HEK293 (cell line): ENCODE data around the gene TAP2.

Experiments
- CTCF ChIA-PET: fragments of 350-600 bp; formaldehyde crosslinking; extraction: SDS; loops from one replicate; lab custom pipeline; 2021; ENCODE audit warnings: antibody characterized with exemption; lab: Yijun Ruan, JAX
- POLR2A ChIA-PET: fragments of 300-600 bp; formaldehyde crosslinking; extraction: SDS; loops from one replicate; lab custom pipeline; 2020; ENCODE audit warnings: antibody characterized with exemption, inconsistent platforms; lab: Yijun Ruan, JAX
- H3K27ac ChIP-seq: fragments of 200-500 bp; sonication (Bioruptor generic); 2 replicates; pipeline ENCODE4 v1.5.1; 2014; ENCODE audit warnings: low read depth, low read length, control low read depth, inconsistent platforms; ENCODE audit errors: extremely low read depth
- H3K36me3 ChIP-seq, 2 experiments: fragments of 200-500 bp in 1 of 2; sonication (Bioruptor generic) in 1 of 2; 1 replicate in 1 of 2; 2 replicates in 1 of 2; pipeline ENCODE4 v1.5.1; 2014 to 2017; ENCODE audit warnings: inconsistent platforms in 2 of 2, low read length in 2 of 2; ENCODE audit not compliant: control insufficient read depth in 2 of 2, insufficient read depth in 1 of 2
- H3K4me1 ChIP-seq: fragments of 200-500 bp; sonication (Bioruptor generic); 2 replicates; pipeline ENCODE4 v1.5.1; 2014; ENCODE audit warnings: mild to moderate bottlenecking, low read length, inconsistent platforms; ENCODE audit not compliant: control insufficient read depth, insufficient read depth
- H3K4me3 ChIP-seq: 2 replicates; pipeline ENCODE4 v1.5.1; 2011; ENCODE audit warnings: low read depth, mild to moderate bottlenecking, control low read depth, low read length, moderate library complexity
- H3K9me3 ChIP-seq: fragments of 200-500 bp; sonication (Bioruptor generic); 2 replicates; pipeline ENCODE4 v1.5.1; 2014; ENCODE audit warnings: low read depth, low read length, inconsistent platforms; ENCODE audit not compliant: control insufficient read depth, insufficient read depth
- GLI2 ChIP-seq: fragments of 450-650 bp; formaldehyde crosslinking; IDR thresholded peaks from 2 replicates; pipeline ENCODE4; 2017; ENCODE audit warnings: missing biosample characterization, missing genetic modification characterization, low read depth, borderline replicate concordance
- GLIS1 ChIP-seq: fragments of 450-650 bp; formaldehyde crosslinking; IDR thresholded peaks from 2 replicates; pipeline ENCODE4 v1.5.1; 2016; ENCODE audit warnings: missing biosample characterization, missing genetic modification characterization
- GLIS2 ChIP-seq: fragments of 450-650 bp; formaldehyde crosslinking; IDR thresholded peaks from 2 replicates; pipeline ENCODE4 v1.5.1; 2016; ENCODE audit warnings: missing biosample characterization, missing genetic modification characterization
- KLF1 ChIP-seq: fragments of 450-650 bp; formaldehyde crosslinking; IDR thresholded peaks from 2 replicates; pipeline ENCODE4 v1.5.1; 2016; ENCODE audit warnings: missing biosample characterization, missing genetic modification characterization
- KLF9 ChIP-seq: fragments of 450-650 bp; formaldehyde crosslinking; IDR thresholded peaks from 2 replicates; pipeline ENCODE4 v1.5.1; 2016; ENCODE audit warnings: missing biosample characterization, missing genetic modification characterization, low read depth
- SP7 ChIP-seq: fragments of 450-650 bp; formaldehyde crosslinking; IDR thresholded peaks from 2 replicates; pipeline ENCODE4 v1.5.1; 2016; ENCODE audit warnings: missing biosample characterization, missing genetic modification characterization
- ZBTB20 ChIP-seq: fragments of 450-650 bp; formaldehyde crosslinking; IDR thresholded peaks from 2 replicates; pipeline ENCODE4 v1.5.1; 2016; ENCODE audit warnings: missing biosample characterization, missing genetic modification characterization
- ZBTB48 ChIP-seq: fragments of 450-650 bp; formaldehyde crosslinking; IDR thresholded peaks from 2 replicates; pipeline ENCODE4 v1.5.1; 2016; ENCODE audit warnings: missing biosample characterization, missing genetic modification characterization
- ZIC2 ChIP-seq: fragments of 450-650 bp; formaldehyde crosslinking; IDR thresholded peaks from 2 replicates; pipeline ENCODE4 v1.5.1; 2016; ENCODE audit warnings: missing biosample characterization, missing genetic modification characterization
- ZNF148 ChIP-seq: fragments of 450-650 bp; formaldehyde crosslinking; IDR thresholded peaks from 2 replicates; pipeline ENCODE4 v1.5.0; 2017; ENCODE audit warnings: missing biosample characterization, missing genetic modification characterization, borderline replicate concordance
- ZNF324 ChIP-seq: fragments of 450-650 bp; formaldehyde crosslinking; IDR thresholded peaks from 2 replicates; pipeline ENCODE4 v1.5.1; 2016; ENCODE audit warnings: missing biosample characterization, missing genetic modification characterization
- ZNF404 ChIP-seq: fragments of 450-650 bp; formaldehyde crosslinking; IDR thresholded peaks from 2 replicates; pipeline ENCODE4 v1.5.1; 2017; ENCODE audit warnings: missing biosample characterization, missing genetic modification characterization
- ZNF426 ChIP-seq: fragments of 450-650 bp; formaldehyde crosslinking; IDR thresholded peaks from 2 replicates; pipeline ENCODE4 v1.5.1; 2017; ENCODE audit warnings: missing biosample characterization, missing genetic modification characterization, mild to moderate bottlenecking, inconsistent platforms, moderate library complexity
- ZNF561 ChIP-seq: fragments of 450-650 bp; IDR thresholded peaks from 2 replicates; pipeline ENCODE4 v1.5.1; 2018; ENCODE audit warnings: missing biosample characterization, missing genetic modification characterization, borderline replicate concordance
- ZNF639 ChIP-seq: fragments of 450-650 bp; formaldehyde crosslinking; IDR thresholded peaks from 2 replicates; pipeline ENCODE4 v1.5.1; 2016; ENCODE audit warnings: missing biosample characterization, missing genetic modification characterization
- ZNF76 ChIP-seq: fragments of 450-650 bp; formaldehyde crosslinking; IDR thresholded peaks from 2 replicates; pipeline ENCODE4; 2016; ENCODE audit warnings: low read depth, missing biosample characterization, missing genetic modification characterization, borderline replicate concordance
- ZNF777 ChIP-seq: fragments of 450-650 bp; formaldehyde crosslinking; IDR thresholded peaks from 2 replicates; pipeline ENCODE4 v1.5.1; 2017; ENCODE audit warnings: missing biosample characterization, missing genetic modification characterization, borderline replicate concordance
- TF ChIP-seq, protein P1 (sequence below): fragments of 450-650 bp; formaldehyde crosslinking; IDR thresholded peaks from 2 replicates; pipeline ENCODE4 v1.5.1; 2017; ENCODE audit warnings: missing biosample characterization, missing genetic modification characterization
- TF ChIP-seq, protein P2 (sequence below): fragments of 450-650 bp; formaldehyde crosslinking; IDR thresholded peaks from 2 replicates; pipeline ENCODE4 v1.5.1; 2016; ENCODE audit warnings: missing biosample characterization, missing genetic modification characterization
- TF ChIP-seq, protein P3 (sequence below): fragments of 450-650 bp; formaldehyde crosslinking; IDR thresholded peaks from 2 replicates; pipeline ENCODE4 v1.5.1; 2016; ENCODE audit warnings: missing biosample characterization, missing genetic modification characterization, borderline replicate concordance
- TF ChIP-seq, protein P4 (sequence below): fragments of 450-650 bp; formaldehyde crosslinking; IDR thresholded peaks from 2 replicates; pipeline ENCODE4 v1.5.1; 2016; ENCODE audit warnings: missing biosample characterization, missing genetic modification characterization

Gene TAP2

GRCh38 chr6:32839356-32839755 is 817 bp upstream of the TAP2 start:
- Histone ChIP-seq H3K9me3 (no peaks in the 10 kb centered on the region), H3K36me3 (peaks cover 0 to 15% of the 10 kb centered on the region in 2 experiments; a peak in 1 of 3 replicates), H3K4me1 (0 out of 2 replicates have a peak, but pooled peaks cover 3% of the 10 kb centered on the region), H3K27ac (no peak overlapping the region), H3K4me3 (no peak overlapping the region)
- ChIA-PET CTCF (interaction anchor here (0.6 to 6.7 kb wide), 40 partner anchors 8 to 585 kb away, joined by 3 to 355 read pairs (median 6); partner anchors contain the start of genes HLA-DMA, HLA-DMB, HLA-DQB2 and PSMB9), POLR2A (interaction anchor here (1.5 to 3.5 kb wide), 8 partner anchors 12 to 145 kb away, joined by 9 to 83 read pairs (median 16); partner anchors contain the start of genes PSMB9 and TAP1)
- TF ChIP-seq, protein P1, sequence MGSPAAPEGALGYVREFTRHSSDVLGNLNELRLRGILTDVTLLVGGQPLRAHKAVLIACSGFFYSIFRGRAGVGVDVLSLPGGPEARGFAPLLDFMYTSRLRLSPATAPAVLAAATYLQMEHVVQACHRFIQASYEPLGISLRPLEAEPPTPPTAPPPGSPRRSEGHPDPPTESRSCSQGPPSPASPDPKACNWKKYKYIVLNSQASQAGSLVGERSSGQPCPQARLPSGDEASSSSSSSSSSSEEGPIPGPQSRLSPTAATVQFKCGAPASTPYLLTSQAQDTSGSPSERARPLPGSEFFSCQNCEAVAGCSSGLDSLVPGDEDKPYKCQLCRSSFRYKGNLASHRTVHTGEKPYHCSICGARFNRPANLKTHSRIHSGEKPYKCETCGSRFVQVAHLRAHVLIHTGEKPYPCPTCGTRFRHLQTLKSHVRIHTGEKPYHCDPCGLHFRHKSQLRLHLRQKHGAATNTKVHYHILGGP (tag by site-specific recombination): no peak
- no peak for TF ChIP-seq ZNF777 (tag by site-specific recombination)

DNA sequence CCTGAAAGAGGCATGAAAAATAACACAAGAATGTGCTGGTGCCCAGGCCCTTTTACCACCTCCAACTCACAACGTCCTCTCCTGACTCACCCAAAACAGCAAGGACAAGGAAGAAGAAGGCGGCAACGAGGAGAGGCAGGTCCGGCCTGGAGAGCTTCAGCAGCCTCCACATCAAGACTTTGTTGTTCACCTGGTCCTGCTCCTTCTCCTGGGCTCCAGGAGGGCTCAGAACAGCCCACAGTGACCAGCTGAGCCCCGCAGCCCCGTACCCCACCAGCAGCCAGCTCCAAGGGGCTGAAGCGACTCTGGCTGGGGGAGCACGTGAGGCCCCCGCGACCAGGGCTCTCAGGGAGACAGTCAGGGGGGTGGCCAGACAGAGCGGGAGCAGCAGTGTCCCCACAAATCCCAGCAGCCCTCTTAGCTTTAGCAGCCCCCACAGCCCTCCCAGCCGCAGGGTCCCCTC is 857 bp downstream of the TAP2 start:
- TF ChIP-seq KLF1 (tag by site-specific recombination) (no peak), SP7 (tag by site-specific recombination) (0 out of 2 replicates have a peak, but pooled peaks have one; percentile 10), GLIS1 (peak; percentile 72), ZNF561 (0 out of 2 replicates have a peak, but pooled peaks have one; percentile 35), ZBTB20 (tag by site-specific recombination) (peak; percentile 60), ZNF76 (tag by site-specific recombination) (no peak), ZBTB48 (tag by site-specific recombination) (0 out of 2 replicates have a peak, but pooled peaks have one; percentile 40), ZNF426 (tag by site-specific recombination) (no peak), GLIS2 (tag by site-specific recombination) (peak; percentile 80; the same call in 1 of the 2 replicates), ZIC2 (tag by site-specific recombination) (0 out of 2 replicates have a peak, but pooled peaks have one; percentile 21), KLF9 (tag by site-specific recombination) (no peak), ZNF148 (tag by site-specific recombination) (no peak), ZNF404 (tag by site-specific recombination) (no peak), ZNF324 (tag by site-specific recombination) (0 out of 2 replicates have a peak, but pooled peaks have one; percentile 17), ZNF639 (tag by site-specific recombination) (no peak), GLI2 (tag by site-specific recombination) (no peak)
- TF ChIP-seq, protein P2, sequence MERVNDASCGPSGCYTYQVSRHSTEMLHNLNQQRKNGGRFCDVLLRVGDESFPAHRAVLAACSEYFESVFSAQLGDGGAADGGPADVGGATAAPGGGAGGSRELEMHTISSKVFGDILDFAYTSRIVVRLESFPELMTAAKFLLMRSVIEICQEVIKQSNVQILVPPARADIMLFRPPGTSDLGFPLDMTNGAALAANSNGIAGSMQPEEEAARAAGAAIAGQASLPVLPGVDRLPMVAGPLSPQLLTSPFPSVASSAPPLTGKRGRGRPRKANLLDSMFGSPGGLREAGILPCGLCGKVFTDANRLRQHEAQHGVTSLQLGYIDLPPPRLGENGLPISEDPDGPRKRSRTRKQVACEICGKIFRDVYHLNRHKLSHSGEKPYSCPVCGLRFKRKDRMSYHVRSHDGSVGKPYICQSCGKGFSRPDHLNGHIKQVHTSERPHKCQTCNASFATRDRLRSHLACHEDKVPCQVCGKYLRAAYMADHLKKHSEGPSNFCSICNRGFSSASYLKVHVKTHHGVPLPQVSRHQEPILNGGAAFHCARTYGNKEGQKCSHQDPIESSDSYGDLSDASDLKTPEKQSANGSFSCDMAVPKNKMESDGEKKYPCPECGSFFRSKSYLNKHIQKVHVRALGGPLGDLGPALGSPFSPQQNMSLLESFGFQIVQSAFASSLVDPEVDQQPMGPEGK (tag by site-specific recombination): peak; percentile 46; the same call in 1 of the 2 replicates
- TF ChIP-seq, protein P3, sequence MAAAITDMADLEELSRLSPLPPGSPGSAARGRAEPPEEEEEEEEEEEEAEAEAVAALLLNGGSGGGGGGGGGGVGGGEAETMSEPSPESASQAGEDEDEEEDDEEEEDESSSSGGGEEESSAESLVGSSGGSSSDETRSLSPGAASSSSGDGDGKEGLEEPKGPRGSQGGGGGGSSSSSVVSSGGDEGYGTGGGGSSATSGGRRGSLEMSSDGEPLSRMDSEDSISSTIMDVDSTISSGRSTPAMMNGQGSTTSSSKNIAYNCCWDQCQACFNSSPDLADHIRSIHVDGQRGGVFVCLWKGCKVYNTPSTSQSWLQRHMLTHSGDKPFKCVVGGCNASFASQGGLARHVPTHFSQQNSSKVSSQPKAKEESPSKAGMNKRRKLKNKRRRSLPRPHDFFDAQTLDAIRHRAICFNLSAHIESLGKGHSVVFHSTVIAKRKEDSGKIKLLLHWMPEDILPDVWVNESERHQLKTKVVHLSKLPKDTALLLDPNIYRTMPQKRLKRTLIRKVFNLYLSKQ (tag by site-specific recombination): no peak
- TF ChIP-seq, protein P4, sequence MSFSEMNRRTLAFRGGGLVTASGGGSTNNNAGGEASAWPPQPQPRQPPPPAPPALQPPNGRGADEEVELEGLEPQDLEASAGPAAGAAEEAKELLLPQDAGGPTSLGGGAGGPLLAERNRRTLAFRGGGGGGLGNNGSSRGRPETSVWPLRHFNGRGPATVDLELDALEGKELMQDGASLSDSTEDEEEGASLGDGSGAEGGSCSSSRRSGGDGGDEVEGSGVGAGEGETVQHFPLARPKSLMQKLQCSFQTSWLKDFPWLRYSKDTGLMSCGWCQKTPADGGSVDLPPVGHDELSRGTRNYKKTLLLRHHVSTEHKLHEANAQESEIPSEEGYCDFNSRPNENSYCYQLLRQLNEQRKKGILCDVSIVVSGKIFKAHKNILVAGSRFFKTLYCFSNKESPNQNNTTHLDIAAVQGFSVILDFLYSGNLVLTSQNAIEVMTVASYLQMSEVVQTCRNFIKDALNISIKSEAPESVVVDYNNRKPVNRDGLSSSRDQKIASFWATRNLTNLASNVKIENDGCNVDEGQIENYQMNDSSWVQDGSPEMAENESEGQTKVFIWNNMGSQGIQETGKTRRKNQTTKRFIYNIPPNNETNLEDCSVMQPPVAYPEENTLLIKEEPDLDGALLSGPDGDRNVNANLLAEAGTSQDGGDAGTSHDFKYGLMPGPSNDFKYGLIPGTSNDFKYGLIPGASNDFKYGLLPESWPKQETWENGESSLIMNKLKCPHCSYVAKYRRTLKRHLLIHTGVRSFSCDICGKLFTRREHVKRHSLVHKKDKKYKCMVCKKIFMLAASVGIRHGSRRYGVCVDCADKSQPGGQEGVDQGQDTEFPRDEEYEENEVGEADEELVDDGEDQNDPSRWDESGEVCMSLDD (tag by site-specific recombination): 0 out of 2 replicates have a peak, but pooled peaks have one; percentile 29
- POLR2A ChIA-PET: interaction anchor here (0.7 to 3.5 kb wide), 20 partner anchors 8 to 147 kb away, joined by 3 to 83 read pairs (median 7); partner anchors contain the start of genes BRD2, PSMB9 and TAP1
- CTCF ChIA-PET: interaction anchor here (0.6 to 6.7 kb wide), 38 partner anchors 9 to 1257 kb away, joined by 3 to 355 read pairs (median 8); partner anchors contain the start of genes HLA-DMA, HLA-DQB2, PSMB9 and TAP1
- Histone ChIP-seq H3K9me3 (no peaks in the 10 kb centered on the region), H3K4me1 (0 out of 2 replicates have a peak, but pooled peaks cover 3% of the 10 kb centered on the region), H3K36me3 (peaks cover 0 to 19% of the 10 kb centered on the region in 2 experiments; a peak in 1 of 3 replicates), H3K4me3 (peak overlapping the region; percentile 87), H3K27ac (peak overlapping the region; percentile 38; the same call in 1 of the 2 replicates)
